AG04450 (cell line): ENCODE results near the gene RPS6KC1. TPM values are rescaled to one million over a fixed set of nuclear protein-coding genes. Genes with fewer than 3 reads are reported as not detected.
"Not testable (repeated sequence)": the region's sequence is repeated elsewhere in the genome, so short reads cannot be mapped to it uniquely, and the experiment has no call there.

Source experiments
- CTCF ChIA-PET: fragments of 300-600, 350-600 bp; formaldehyde crosslinking; extraction: SDS; loops from one replicate; lab custom pipeline; 2022; ENCODE audit warnings: antibody characterized with exemption, inconsistent platforms; lab: Charles Lee
- POLR2A ChIA-PET: fragments of 350-600 bp; formaldehyde crosslinking; extraction: SDS; loops from one replicate; lab custom pipeline; 2021; ENCODE audit warnings: antibody characterized with exemption, inconsistent platforms; lab: Yijun Ruan, JAX
- DNase-seq: peaks from one replicate; pipeline ENCODE4 v3.0.0-alpha.2; 2011; ENCODE audit warnings: low read depth, low spot score
- H3K27ac ChIP-seq: one replicate; pipeline ENCODE4 v1.5.1; 2012; ENCODE audit warnings: low read depth, low read length, control low read depth
- H3K27me3 ChIP-seq: one replicate; pipeline ENCODE4 v1.6.0; 2012; ENCODE audit warnings: low read length; ENCODE audit not compliant: control insufficient read depth, insufficient read depth
- H3K4me3 ChIP-seq: 2 replicates; pipeline ENCODE4 v1.5.1; 2011; ENCODE audit warnings: mild to moderate bottlenecking, low read depth, low read length, control low read depth
- H3K9me3 ChIP-seq: 2 replicates; pipeline ENCODE4 v1.5.1; 2012; ENCODE audit warnings: low read length; ENCODE audit not compliant: control insufficient read depth, insufficient read depth
- CTCF ChIP-seq: IDR thresholded peaks from 2 replicates; pipeline ENCODE4 v1.5.1; 2011; ENCODE audit warnings: low read depth, low read length, control low read depth, inconsistent platforms
- polyA plus RNA-seq: library from polyadenylated mRNA; depleted of rRNA; stranded (reverse); fragments of >200 nt; gene quantifications from 2 replicates; pipeline ENCODE4 v1.2.3, GENCODE V29; 2011

The RPS6KC1 gene
- polyA plus RNA-seq, 1 experiment = 25.3 TPM

- Histone ChIP-seq H3K27me3 (no peaks in the 10 kb centered on the region), H3K4me3 (no peak overlapping the region), H3K9me3 (0 out of 2 replicates have a peak, but pooled peaks cover 4% of the 10 kb centered on the region), H3K27ac (no peak overlapping the region)
- TF ChIP-seq CTCF = no peak
- no peak for DNase-seq
- ChIA-PET CTCF (interaction anchor here (0.9 to 1.6 kb wide), 3 partner anchors 28 to 150 kb away, joined by 4 to 6 read pairs (median 5); no protein-coding TSS in a partner anchor), POLR2A (no interaction called here)
These were observed 43.4 kb downstream of the RPS6KC1 start for GRCh38 chr1:213094446-213094845.

GRCh38 chr1:213095467-213095866, 44.4 kb downstream of the RPS6KC1 start:
- CTCF ChIA-PET = interaction anchor here (0.9 kb wide), 2 partner anchors 14 to 28 kb away, joined by 5 to 6 read pairs; no protein-coding TSS in a partner anchor
- Histone ChIP-seq H3K4me3 (no peak overlapping the region), H3K27me3 (no peaks in the 10 kb centered on the region), H3K27ac (no peak overlapping the region), H3K9me3 (0 out of 2 replicates have a peak, but pooled peaks cover 4% of the 10 kb centered on the region)
- TF ChIP-seq CTCF = no peak
- POLR2A ChIA-PET = no interaction called here
- DNase-seq = no peak

- Histone ChIP-seq H3K27ac (no peak overlapping the region), H3K4me3 (no peak overlapping the region), H3K27me3 (no peaks in the 10 kb centered on the region), H3K9me3 (0 out of 2 replicates have a peak, but pooled peaks cover 4% of the 10 kb centered on the region)
- ChIA-PET CTCF (no interaction called here), POLR2A (no interaction called here)
- TF ChIP-seq CTCF = no peak
- DNase-seq = no peak
These were observed 48.8 kb downstream of the RPS6KC1 start for GRCh38 chr1:213099682-213100399.

GRCh38 chr1:213100565-213100964, 49.5 kb downstream of the RPS6KC1 start:
- H3K27ac ChIP-seq, DNase-seq, CTCF ChIA-PET, H3K27me3 ChIP-seq, H3K4me3 ChIP-seq, POLR2A ChIA-PET, H3K9me3 ChIP-seq: not testable (repeated sequence)

GRCh38 chr1:213103377-213104306, 52.6 kb downstream of the RPS6KC1 start:
- CTCF ChIA-PET = interaction anchor here (0.6 to 1.6 kb wide), 4 partner anchors 16 to 32 kb away, joined by 3 to 6 read pairs (median 4); no protein-coding TSS in a partner anchor

More at GRCh38 chr1:213103377-213104306, 52.6 kb downstream of the RPS6KC1 start:
- H3K4me3 ChIP-seq = no peak overlapping the region
- TF ChIP-seq CTCF = no peak
- no peak overlapping the region for H3K27ac ChIP-seq
- POLR2A ChIA-PET = no interaction called here
- no peak for DNase-seq
- no peaks in the 10 kb centered on the region for H3K27me3 ChIP-seq
- no peaks in the 10 kb centered on the region for H3K9me3 ChIP-seq
